ENCODE measurements around the gene TMEM98. TPM values are rescaled to one million over a fixed set of nuclear protein-coding genes. Genes with fewer than 3 reads are reported as not detected.

Gene TMEM98
- total and polyA plus RNA-seq, 9 of the 15 experiments (the other 6 are each of a cell fraction or from before 2014, with no cell fraction given), result 33.5 to 164 (median 84.7) TPM

GRCh38 chr17:32936894-32937500 lies 9.0 kb downstream of the TMEM98 start (continued):
- TF ChIP-seq NONO (IDR thresholded peaks at IDR 0.05; ENCODE audit: low read depth in 2 of 2, low read length in 1 of 2), result no peak
- no peak for TF ChIP-seq HMGN3 (IDR thresholded peaks at IDR 0.05; ENCODE audit: borderline replicate concordance, extremely low read depth, insufficient read length, low read depth, low read length)
- TF ChIP-seq ZBTB2 (IDR thresholded peaks at IDR 0.05), result 0 out of 2 replicates have a peak, but pooled peaks have one; percentile 39
- TF ChIP-seq NKRF (IDR thresholded peaks at IDR 0.05; ENCODE audit: borderline replicate concordance), result no peak
- TF ChIP-seq TEAD2 (tag; IDR thresholded peaks at IDR 0.05), result peak; percentile 99
- TF ChIP-seq HDAC6 (IDR thresholded peaks at IDR 0.05; ENCODE audit: low read depth, low read length), result no peak
- no peak for TF ChIP-seq TRIM24 (IDR thresholded peaks at IDR 0.05)
- no peak for TF ChIP-seq ZNF384 (IDR thresholded peaks at IDR 0.05; ENCODE audit: low read depth, low read length)
- TF ChIP-seq CREM (IDR thresholded peaks at IDR 0.05; ENCODE audit: low read depth), result peak; percentile 68
- TF ChIP-seq, protein P1, sequence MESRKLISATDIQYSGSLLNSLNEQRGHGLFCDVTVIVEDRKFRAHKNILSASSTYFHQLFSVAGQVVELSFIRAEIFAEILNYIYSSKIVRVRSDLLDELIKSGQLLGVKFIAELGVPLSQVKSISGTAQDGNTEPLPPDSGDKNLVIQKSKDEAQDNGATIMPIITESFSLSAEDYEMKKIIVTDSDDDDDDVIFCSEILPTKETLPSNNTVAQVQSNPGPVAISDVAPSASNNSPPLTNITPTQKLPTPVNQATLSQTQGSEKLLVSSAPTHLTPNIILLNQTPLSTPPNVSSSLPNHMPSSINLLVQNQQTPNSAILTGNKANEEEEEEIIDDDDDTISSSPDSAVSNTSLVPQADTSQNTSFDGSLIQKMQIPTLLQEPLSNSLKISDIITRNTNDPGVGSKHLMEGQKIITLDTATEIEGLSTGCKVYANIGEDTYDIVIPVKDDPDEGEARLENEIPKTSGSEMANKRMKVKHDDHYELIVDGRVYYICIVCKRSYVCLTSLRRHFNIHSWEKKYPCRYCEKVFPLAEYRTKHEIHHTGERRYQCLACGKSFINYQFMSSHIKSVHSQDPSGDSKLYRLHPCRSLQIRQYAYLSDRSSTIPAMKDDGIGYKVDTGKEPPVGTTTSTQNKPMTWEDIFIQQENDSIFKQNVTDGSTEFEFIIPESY (CRISPR knock-in tag; IDR thresholded peaks at IDR 0.05), result no peak
- no peak for TF ChIP-seq DNMT1 (IDR thresholded peaks at IDR 0.05)
- TF ChIP-seq, protein P2, sequence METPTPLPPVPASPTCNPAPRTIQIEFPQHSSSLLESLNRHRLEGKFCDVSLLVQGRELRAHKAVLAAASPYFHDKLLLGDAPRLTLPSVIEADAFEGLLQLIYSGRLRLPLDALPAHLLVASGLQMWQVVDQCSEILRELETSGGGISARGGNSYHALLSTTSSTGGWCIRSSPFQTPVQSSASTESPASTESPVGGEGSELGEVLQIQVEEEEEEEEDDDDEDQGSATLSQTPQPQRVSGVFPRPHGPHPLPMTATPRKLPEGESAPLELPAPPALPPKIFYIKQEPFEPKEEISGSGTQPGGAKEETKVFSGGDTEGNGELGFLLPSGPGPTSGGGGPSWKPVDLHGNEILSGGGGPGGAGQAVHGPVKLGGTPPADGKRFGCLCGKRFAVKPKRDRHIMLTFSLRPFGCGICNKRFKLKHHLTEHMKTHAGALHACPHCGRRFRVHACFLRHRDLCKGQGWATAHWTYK (CRISPR knock-in tag; IDR thresholded peaks at IDR 0.05), result no peak
- TF ChIP-seq TEAD1 (CRISPR knock-in tag; IDR thresholded peaks at IDR 0.05), result peak; percentile 99 to 100

All from K562 (cell line).